Fibroblast of skin of left quadriceps (primary cell): ENCODE data around the gene SYNE2.
"Not testable (repeated sequence)": the region's sequence is repeated elsewhere in the genome, so short reads cannot be mapped to it uniquely, and the experiment has no call there.

ENCODE experiments used
- DNase-seq, 2 experiments: peaks; one replicate each; pipeline ENCODE4 v3.0.0-alpha.2; 2013; ENCODE audit warnings: low read depth in 2 of 2

The SYNE2 gene, protein sequence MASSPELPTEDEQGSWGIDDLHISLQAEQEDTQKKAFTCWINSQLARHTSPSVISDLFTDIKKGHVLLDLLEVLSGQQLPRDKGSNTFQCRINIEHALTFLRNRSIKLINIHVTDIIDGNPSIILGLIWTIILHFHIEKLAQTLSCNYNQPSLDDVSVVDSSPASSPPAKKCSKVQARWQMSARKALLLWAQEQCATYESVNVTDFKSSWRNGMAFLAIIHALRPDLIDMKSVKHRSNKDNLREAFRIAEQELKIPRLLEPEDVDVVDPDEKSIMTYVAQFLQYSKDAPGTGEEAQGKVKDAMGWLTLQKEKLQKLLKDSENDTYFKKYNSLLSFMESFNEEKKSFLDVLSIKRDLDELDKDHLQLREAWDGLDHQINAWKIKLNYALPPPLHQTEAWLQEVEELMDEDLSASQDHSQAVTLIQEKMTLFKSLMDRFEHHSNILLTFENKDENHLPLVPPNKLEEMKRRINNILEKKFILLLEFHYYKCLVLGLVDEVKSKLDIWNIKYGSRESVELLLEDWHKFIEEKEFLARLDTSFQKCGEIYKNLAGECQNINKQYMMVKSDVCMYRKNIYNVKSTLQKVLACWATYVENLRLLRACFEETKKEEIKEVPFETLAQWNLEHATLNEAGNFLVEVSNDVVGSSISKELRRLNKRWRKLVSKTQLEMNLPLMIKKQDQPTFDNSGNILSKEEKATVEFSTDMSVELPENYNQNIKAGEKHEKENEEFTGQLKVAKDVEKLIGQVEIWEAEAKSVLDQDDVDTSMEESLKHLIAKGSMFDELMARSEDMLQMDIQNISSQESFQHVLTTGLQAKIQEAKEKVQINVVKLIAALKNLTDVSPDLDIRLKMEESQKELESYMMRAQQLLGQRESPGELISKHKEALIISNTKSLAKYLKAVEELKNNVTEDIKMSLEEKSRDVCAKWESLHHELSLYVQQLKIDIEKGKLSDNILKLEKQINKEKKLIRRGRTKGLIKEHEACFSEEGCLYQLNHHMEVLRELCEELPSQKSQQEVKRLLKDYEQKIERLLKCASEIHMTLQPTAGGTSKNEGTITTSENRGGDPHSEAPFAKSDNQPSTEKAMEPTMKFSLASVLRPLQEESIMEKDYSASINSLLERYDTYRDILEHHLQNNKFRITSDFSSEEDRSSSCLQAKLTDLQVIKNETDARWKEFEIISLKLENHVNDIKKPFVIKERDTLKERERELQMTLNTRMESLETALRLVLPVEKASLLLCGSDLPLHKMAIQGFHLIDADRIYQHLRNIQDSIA (N-terminal part only)

GRCh38 chr14:63852817-63853731 is at the start of gene SYNE2:
Gene SYNE2 (plus strand): TSS chr14:63853004. CDS start chr14:63909149, 56,145 bp downstream.
- DNase-seq, result peak; percentile 37 to 38

DNA sequence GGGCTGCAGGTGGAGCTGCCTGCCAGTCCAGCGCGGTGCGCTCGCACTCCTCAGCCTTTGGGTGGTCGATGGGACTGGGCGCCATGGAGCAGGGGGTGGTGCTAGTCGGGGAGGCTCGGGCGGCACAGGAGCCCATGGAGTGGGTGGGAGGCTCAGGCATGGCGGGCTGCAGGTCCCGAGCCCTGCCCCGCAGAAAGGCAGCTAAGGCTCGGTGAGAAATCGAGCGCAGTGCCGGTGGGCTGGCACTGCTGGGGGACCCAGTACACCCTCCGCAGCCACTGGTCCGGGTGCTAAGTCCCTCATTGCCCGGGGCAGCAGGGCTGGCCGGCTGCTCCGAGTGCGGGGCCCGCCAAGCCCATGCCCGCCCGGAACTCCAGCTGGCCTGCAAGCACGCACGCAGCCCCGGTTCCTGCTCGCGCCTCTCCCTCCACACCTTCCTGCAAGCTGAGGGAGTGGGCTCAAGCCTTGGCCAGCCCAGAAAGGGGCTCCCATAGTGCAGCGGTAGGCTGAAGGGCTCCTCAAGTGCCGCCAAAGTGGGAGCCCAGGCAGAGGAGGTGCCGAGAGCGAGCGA is 49.5 kb upstream of the SYNE2 start:
- DNase-seq, result not testable (repeated sequence)

DNA sequence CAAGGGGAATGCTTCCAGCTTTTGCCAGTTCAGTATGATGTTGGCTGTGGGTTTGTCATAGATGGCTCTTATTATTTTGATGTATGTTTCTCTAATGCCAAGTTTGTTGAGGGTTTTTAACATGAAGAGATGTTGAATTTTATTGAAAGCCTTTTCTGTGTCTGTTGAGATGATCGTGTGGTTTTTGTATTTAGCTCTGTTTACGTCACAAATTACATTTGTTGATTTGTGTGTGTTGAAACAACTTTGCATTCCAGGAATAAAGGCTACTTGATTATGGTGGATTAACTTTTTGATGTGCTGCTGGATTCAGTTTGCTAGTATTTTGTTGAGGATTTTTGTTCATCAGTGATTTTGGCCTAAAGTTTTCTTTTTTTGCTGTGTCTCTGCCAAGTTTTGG is 46.7 kb upstream of the SYNE2 start:
- DNase-seq, result not testable (repeated sequence)

DNA sequence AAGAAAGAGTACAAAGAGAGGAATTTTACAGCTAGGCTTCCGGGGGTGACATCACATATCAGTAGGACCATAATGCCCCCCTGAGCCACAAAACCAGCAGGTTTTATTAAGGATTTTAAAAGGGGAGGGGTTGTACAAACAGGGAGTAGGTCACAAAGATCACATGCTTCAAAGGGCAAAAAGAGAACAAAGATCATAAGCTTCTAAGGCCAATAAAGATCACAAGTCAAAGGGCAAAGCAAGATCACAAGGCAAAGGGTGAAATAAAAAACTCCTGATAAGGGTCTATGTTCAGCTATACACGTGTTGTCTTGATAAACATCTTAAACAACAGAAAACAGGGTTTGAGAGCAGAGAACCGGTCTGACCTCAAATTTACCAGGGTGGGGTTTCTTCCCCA is 41.1 kb upstream of the SYNE2 start:
- DNase-seq, result not testable (repeated sequence)

- no peak for DNase-seq
Observed at GRCh38 chr14:63833728-63834127, 19.1 kb upstream of the SYNE2 start.

GRCh38 chr14:63840981-63841380 is 11.8 kb upstream of the SYNE2 start:
- no peak for DNase-seq

DNA sequence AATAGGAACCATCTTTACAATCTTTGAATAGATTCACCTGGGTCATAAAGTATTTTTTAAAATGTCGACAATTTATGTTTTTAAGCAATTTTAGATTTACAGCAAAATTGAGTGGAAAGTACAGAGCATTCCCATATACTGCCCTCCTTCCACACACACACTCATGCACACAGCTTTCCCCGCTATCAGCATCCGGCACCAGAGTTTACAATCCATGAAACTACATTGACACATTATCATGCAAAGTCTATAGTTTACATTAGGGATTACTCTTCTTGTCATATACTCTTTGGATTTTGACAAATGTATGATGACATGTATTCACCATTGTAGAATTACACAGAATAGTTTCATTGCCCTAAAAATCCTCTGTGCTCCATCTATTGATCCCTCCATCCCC is 9.0 kb upstream of the SYNE2 start:
- no peak for DNase-seq

- DNase-seq, result no peak
Observed at GRCh38 chr14:63848890-63849289, 3.9 kb upstream of the SYNE2 start.

DNA sequence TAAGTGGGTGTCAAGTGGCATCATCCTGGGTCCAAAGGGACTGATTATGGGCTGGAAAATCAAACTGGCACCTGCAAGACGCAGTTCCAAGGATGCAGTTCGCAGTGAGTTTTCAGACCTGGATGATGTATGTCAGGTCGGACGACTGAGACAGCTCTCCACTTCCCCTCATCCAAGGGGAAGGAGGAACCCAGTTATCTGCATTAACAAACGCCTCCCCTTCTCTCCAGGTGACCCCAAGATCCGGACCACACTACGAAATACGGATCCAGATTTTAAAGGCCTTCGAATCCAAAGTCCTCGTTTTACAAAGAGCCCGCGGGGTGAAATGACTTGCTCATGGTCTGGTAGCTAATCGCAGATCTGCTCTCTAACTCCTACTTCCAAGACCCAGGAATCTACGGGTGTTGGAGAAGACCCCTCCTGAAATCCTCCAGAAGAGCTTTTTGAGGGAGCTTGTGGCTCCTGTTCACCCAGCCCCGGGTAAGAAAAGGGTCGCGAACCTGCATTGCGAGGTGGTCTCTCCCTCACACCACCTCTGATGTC is 460 bp upstream of the SYNE2 start:
- no peak for DNase-seq

DNA sequence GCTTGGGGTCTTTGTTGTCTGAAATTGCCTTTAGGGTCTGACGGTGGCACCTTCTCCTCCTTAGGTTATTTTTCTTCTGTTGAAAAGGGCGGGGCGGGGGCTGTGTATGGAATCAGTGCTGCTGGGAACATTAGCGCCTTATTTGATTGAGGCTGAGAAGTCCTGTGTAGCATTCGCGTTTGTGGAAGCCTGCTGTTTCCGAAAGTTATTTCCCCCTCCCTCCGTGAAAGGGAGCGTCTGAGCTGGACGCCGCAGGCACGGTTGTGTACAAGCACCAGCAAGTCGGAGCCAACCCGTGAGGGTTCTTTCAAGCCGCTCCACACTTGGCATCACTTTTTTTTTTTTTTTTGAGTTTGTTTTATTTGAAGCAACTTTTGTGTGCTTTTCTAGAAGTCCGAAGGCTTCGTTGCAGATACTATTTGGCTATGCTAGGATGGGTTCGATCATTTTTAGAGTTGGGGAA is 1.1 kb downstream of the SYNE2 start:
- DNase-seq, result no peak

DNA sequence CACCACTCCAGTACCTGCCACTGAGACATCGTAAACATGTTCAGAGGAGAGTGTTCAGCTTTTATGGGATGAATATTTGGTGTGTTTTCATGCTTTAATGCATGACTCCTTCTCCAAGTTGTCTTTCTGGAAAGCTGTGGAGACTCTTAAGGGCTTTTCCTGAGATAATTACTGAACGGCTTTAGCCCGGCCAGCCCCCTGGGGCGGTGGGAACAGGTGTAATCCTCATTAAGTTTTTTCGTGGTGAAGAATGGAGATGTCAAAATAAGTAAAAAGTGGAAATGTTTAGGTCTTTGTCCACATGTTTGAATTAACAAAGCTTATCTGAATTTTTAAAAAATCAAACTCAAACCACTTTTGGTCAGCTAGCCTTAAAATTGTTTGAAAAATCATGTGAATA is 1.5 kb downstream of the SYNE2 start:
- no peak for DNase-seq

- no peak for DNase-seq
Observed at GRCh38 chr14:63855281-63855680, 2.5 kb downstream of the SYNE2 start.

GRCh38 chr14:63857466-63858030 is 4.7 kb downstream of the SYNE2 start:
- DNase-seq, result no peak

DNA sequence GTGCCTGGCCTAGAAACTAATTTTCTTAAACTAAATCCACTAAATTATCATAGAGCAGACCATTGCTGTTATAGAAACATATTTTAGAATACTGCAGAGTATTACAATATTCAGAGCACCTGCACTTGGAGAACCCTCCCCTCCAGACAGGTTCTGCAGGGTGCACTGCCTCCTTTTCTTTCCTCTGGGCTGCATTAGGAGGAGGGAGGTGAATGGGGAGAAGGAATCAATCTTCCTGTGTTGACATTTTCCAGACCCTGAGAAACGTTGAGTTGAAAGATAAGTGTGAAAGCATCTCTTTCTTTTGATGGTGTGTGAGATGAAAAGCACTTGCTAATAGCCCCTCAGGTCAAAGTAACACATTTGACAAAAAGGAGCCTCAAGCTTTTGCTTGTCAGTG is 7.3 kb downstream of the SYNE2 start:
- DNase-seq, result no peak

DNA sequence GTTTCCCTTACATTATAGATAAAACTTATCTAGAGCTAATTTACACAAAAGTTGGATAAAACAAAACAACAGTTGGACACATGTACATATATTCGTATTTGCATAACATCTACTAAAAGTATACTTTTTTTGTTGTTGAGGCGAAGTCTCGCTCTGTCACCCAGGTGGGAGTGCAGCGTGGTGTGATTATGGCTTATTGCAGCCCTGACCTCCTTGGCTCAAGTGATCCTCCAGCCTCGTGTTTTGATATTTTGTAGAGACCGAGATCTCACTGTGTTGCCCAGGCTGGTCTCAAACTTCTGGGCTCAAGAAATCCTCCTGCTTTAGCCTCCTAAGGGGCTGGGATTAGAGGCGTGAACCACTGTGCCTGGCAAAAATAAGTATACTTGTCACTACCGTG is 9.4 kb downstream of the SYNE2 start:
- no peak for DNase-seq

DNA sequence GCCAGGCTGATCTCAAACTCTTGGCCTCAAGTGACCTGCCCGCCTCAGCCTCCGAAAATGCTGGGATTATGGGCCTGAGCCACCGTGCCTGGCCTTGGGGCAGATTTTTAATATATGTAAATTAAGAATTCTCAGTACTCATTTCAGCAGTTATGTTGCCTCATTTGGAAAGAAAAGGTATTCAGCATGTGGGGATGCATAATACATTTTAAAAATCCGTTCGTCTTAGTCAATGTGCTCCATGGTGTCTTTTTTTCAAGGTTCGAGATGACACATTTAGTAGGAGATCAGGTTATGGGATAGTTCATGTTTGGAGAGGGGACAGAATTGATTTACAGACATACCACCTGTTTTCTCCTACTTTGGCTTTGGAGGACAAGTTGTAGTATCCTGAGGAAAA is 10.2 kb downstream of the SYNE2 start:
- no peak for DNase-seq

DNA sequence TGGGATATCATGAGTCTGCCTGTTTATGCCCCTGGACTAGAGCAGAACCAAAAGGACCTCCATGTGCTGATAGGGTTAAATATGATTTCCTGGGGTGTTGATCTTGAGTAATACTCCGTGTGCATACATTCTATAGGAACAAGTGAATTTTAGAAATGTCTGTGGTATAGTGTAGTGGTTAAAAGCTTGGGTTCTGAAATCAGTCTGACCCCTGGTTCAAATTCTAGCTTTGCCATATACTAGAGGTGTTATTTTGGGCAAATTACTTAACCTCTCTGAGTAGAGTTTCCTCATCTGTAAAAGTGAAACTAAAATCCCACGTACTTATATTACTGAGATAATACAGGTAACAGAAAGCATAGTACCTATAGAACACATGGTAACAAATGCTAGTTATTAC is 12.0 kb downstream of the SYNE2 start:
- DNase-seq, result not testable (repeated sequence)

- DNase-seq, result no peak
Observed at GRCh38 chr14:63867933-63868921, 15.4 kb downstream of the SYNE2 start.
